Neural cell (in vitro differentiated cells): ENCODE data around the gene FAM20C. TPM values are rescaled to one million over a fixed set of nuclear protein-coding genes. Genes with fewer than 3 reads are reported as not detected.

Experiments
- H2AFZ ChIP-seq: fragments of 200-600, 300-800 bp; sonication (generic), shearing (Covaris generic); 2 replicates; pipeline ENCODE4 v1.6.0; 2014; ENCODE audit warnings: low read depth, mild to moderate bottlenecking, antibody characterized with exemption, low read length, moderate library complexity
- H3F3A ChIP-seq: fragments of 200-600 bp; shearing (Covaris generic); 2 replicates; pipeline ENCODE4 v1.6.1; 2016; ENCODE audit warnings: mild to moderate bottlenecking, moderate library complexity, mixed read lengths, antibody characterized with exemption, low read length; ENCODE audit not compliant: insufficient read depth, poor library complexity, severe bottlenecking
- H3K27ac ChIP-seq: fragments of 200-600, 300-800 bp; sonication (generic), shearing (Covaris generic); 2 replicates; pipeline ENCODE4 v1.5.1; 2014; ENCODE audit warnings: mild to moderate bottlenecking, low read length, moderate library complexity
- H3K27me3 ChIP-seq: fragments of 300-800, 200-600 bp; sonication (generic), shearing (Covaris generic); 2 replicates; pipeline ENCODE4 v1.6.0; 2014; ENCODE audit warnings: mild to moderate bottlenecking, low read depth, low read length, moderate library complexity; ENCODE audit not compliant: insufficient read depth
- H3K36me3 ChIP-seq: fragments of 300-800, 200-600 bp; sonication (generic), shearing (Covaris generic); 2 replicates; pipeline ENCODE4 v1.5.1; 2014; ENCODE audit warnings: mild to moderate bottlenecking, antibody characterized with exemption, low read length, moderate library complexity; ENCODE audit not compliant: insufficient read depth
- H3K4me2 ChIP-seq: fragments of 300-800, 200-600 bp; sonication (generic), shearing (Covaris generic); 2 replicates; pipeline ENCODE4 v1.6.0; 2014; ENCODE audit warnings: mild to moderate bottlenecking, low read length
- H3K4me3 ChIP-seq: fragments of 300-800, 200-600 bp; sonication (generic), shearing (Covaris generic); 2 replicates; pipeline ENCODE4 v1.5.1; 2014; ENCODE audit warnings: mild to moderate bottlenecking, low read length, moderate library complexity
- H3K79me2 ChIP-seq: fragments of 200-600 bp; shearing (Covaris generic); replicated peaks from 2 replicates; pipeline ENCODE4 v1.6.0; 2014; ENCODE audit warnings: mild to moderate bottlenecking, low read length, moderate library complexity; ENCODE audit not compliant: insufficient read depth
- H3K9ac ChIP-seq: fragments of 300-800, 200-600 bp; sonication (generic), shearing (Covaris generic); 2 replicates; pipeline ENCODE4 v1.6.1; 2016; ENCODE audit warnings: mild to moderate bottlenecking, low read length, mixed read lengths
- H3K9me2 ChIP-seq: fragments of 200-600 bp; shearing (Covaris generic); 2 replicates; pipeline ENCODE4 v1.6.1; 2016; ENCODE audit warnings: mild to moderate bottlenecking, low read length, mixed read lengths; ENCODE audit not compliant: insufficient read depth
- H3K9me3 ChIP-seq: fragments of 200-600, 300-800 bp; sonication (generic), shearing (Covaris generic); 2 replicates; pipeline ENCODE4 v1.6.1; 2016; ENCODE audit warnings: mild to moderate bottlenecking, mixed run types, low read length, moderate library complexity, mixed read lengths
- H4K20me1 ChIP-seq: fragments of 200-600 bp; shearing (Covaris generic); 2 replicates; pipeline ENCODE4 v1.6.1; 2016; ENCODE audit warnings: mild to moderate bottlenecking, mixed run types; ENCODE audit not compliant: insufficient read depth
- EP300 ChIP-seq: fragments of 450-650 bp; conservative IDR thresholded peaks from 2 replicates; pipeline ENCODE4 v1.6.1; 2014; ENCODE audit warnings: antibody characterized with exemption, mild to moderate bottlenecking, moderate library complexity; ENCODE audit not compliant: poor library complexity, severe bottlenecking
- EZH2 ChIP-seq: fragments of 200-600, 300-800 bp; shearing (Covaris generic), sonication (generic); IDR thresholded peaks from 2 replicates; pipeline ENCODE4 v1.6.1; 2014; ENCODE audit warnings: antibody characterized with exemption, low read length, borderline replicate concordance, mild to moderate bottlenecking; ENCODE audit not compliant: insufficient read depth, poor library complexity, severe bottlenecking
- MXI1 ChIP-seq: fragments of 450-650 bp; conservative IDR thresholded peaks from 2 replicates; pipeline ENCODE4 v1.6.1; 2014; ENCODE audit warnings: antibody characterized with exemption, mild to moderate bottlenecking; ENCODE audit not compliant: poor library complexity, severe bottlenecking
- POLR2AphosphoS5 ChIP-seq: IDR thresholded peaks from 2 replicates; pipeline ENCODE4 v1.6.1; 2012
- RAD21 ChIP-seq: fragments of 450-650 bp; conservative IDR thresholded peaks from 2 replicates; pipeline ENCODE4 v1.6.1; 2014; ENCODE audit warnings: antibody characterized with exemption, mild to moderate bottlenecking, moderate library complexity
- REST ChIP-seq: IDR thresholded peaks from 2 replicates; pipeline ENCODE4 v1.6.1; 2012; ENCODE audit warnings: borderline replicate concordance
- SMC3 ChIP-seq: fragments of 450-650 bp; conservative IDR thresholded peaks from 2 replicates; pipeline ENCODE4 v1.6.1; 2014; ENCODE audit warnings: antibody characterized with exemption, mild to moderate bottlenecking, moderate library complexity; ENCODE audit not compliant: poor library complexity
- TAF1 ChIP-seq: IDR thresholded peaks from 2 replicates; pipeline ENCODE4 v1.6.1; 2012; ENCODE audit warnings: low read depth
- polyA plus RNA-seq: library from polyadenylated mRNA; depleted of rRNA; stranded (reverse); fragments of >200 nt; gene quantifications from 2 replicates; pipeline ENCODE4 v1.2.3, GENCODE V29; 2014
- TF ChIP-seq, protein P1 (sequence below): fragments of 450-650 bp; IDR thresholded peaks from 2 replicates; pipeline ENCODE4 v1.5.1; 2014; ENCODE audit warnings: antibody characterized with exemption, mild to moderate bottlenecking, moderate library complexity; ENCODE audit not compliant: poor library complexity, severe bottlenecking

FAM20C gene
- polyA plus RNA-seq, 1 donor from 2014 or later, result 22.7 TPM

GRCh38 chr7:297611-298374 lies 105.4 kb downstream of the FAM20C start:
- H3K9me2 ChIP-seq, result no peaks in the 10 kb centered on the region
- H3K27ac ChIP-seq, result no peak overlapping the region
- H3F3A ChIP-seq, result no peaks in the 10 kb centered on the region
- H3K4me3 ChIP-seq, result no peak overlapping the region
- H4K20me1 ChIP-seq, result no peaks in the 10 kb centered on the region
- no peaks in the 10 kb centered on the region for H3K79me2 ChIP-seq
- TF ChIP-seq RAD21 (no peak), REST (no peak), EZH2 (no peak), TAF1 (no peak), EP300 (no peak), SMC3 (no peak), MXI1 (no peak), POLR2AphosphoS5 (no peak)
- TF ChIP-seq, protein P1, sequence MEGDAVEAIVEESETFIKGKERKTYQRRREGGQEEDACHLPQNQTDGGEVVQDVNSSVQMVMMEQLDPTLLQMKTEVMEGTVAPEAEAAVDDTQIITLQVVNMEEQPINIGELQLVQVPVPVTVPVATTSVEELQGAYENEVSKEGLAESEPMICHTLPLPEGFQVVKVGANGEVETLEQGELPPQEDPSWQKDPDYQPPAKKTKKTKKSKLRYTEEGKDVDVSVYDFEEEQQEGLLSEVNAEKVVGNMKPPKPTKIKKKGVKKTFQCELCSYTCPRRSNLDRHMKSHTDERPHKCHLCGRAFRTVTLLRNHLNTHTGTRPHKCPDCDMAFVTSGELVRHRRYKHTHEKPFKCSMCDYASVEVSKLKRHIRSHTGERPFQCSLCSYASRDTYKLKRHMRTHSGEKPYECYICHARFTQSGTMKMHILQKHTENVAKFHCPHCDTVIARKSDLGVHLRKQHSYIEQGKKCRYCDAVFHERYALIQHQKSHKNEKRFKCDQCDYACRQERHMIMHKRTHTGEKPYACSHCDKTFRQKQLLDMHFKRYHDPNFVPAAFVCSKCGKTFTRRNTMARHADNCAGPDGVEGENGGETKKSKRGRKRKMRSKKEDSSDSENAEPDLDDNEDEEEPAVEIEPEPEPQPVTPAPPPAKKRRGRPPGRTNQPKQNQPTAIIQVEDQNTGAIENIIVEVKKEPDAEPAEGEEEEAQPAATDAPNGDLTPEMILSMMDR, result no peak
- H3K9me3 ChIP-seq, result no peaks in the 10 kb centered on the region
- H2AFZ ChIP-seq, result no peak overlapping the region
- H3K27me3 ChIP-seq, result no peaks in the 10 kb centered on the region
- no peak overlapping the region for H3K9ac ChIP-seq
- H3K36me3 ChIP-seq, result no peaks in the 10 kb centered on the region
- H3K4me2 ChIP-seq, result no peak overlapping the region

GRCh38 chr7:298375-298702 lies 106.0 kb downstream of the FAM20C start:
- no peak overlapping the region for H2AFZ ChIP-seq
- no peak overlapping the region for H3K4me2 ChIP-seq
- H3K9me2 ChIP-seq, result no peaks in the 10 kb centered on the region
- TF ChIP-seq RAD21, result no peak
- TF ChIP-seq POLR2AphosphoS5, result no peak
- TF ChIP-seq TAF1, result no peak
- TF ChIP-seq SMC3, result no peak
- no peak for TF ChIP-seq MXI1
- TF ChIP-seq EZH2, result no peak
- no peak overlapping the region for H3K4me3 ChIP-seq
- no peaks in the 10 kb centered on the region for H3K36me3 ChIP-seq
- no peaks in the 10 kb centered on the region for H3K9me3 ChIP-seq
- no peak overlapping the region for H3K9ac ChIP-seq
- no peaks in the 10 kb centered on the region for H3F3A ChIP-seq
- no peak overlapping the region for H3K27ac ChIP-seq
- no peaks in the 10 kb centered on the region for H3K79me2 ChIP-seq
- H3K27me3 ChIP-seq, result no peaks in the 10 kb centered on the region
- no peaks in the 10 kb centered on the region for H4K20me1 ChIP-seq
